Purkinje cell (primary cell): ENCODE data around the gene PLCH1. TPM values are rescaled to one million over a fixed set of nuclear protein-coding genes. Genes with fewer than 3 reads are reported as not detected.

ENCODE experiments used
- polyA plus RNA-seq: library from polyadenylated mRNA; unstranded; fragments of >200 nt; fragmentation: Nextera tagmentation; gene quantifications from 2 replicates; pipeline ENCODE4 v1.2.1, GENCODE V29; 2014

PLCH1 gene
- polyA plus RNA-seq: 1.7 and 2.3 TPM in 2 replicates

GRCh38 chr3:155744626-155745324 lies at the start of gene PLCH1:
PLCH1 (minus strand) TSS chr3:155745071; CDS start chr3:155704224, 40,847 bp downstream.

Other genes with a start within 250 kb of the PLCH1 start
- 19.8 and 20.0 TPM in 2 replicates for gene C3orf33, start 61.2 kb upstream of the PLCH1 start, polyA plus RNA-seq
- 19.7 and 21.3 TPM in 2 replicates for gene SLC33A1, start 109.4 kb upstream of the PLCH1 start, polyA plus RNA-seq
- gene GMPS, start 125.6 kb upstream of the PLCH1 start, polyA plus RNA-seq: 21.3 and 21.8 TPM in 2 replicates